SK-N-SH treated with all-trans-retinoic acid at 6 μM for 48 hours (cell line): ENCODE results near the gene ARHGEF3.
A peak's percentile ranks its signal among the peaks of the same experiment; 100 is the strongest.

Source experiments
- ATAC-seq: fragments of 200-7000 bp; cut with Tn5 transposase; 3 replicates; pipeline ENCODE4 v1.9.1; 2020; ENCODE audit warnings: mild to moderate bottlenecking, moderate library complexity
- CSDC2 ChIP-seq: fragments of 250-450 bp; sonication (Bioruptor Pico); IDR thresholded peaks from 2 replicates; pipeline ENCODE4 v1.5.0; 2020; ENCODE audit warnings: mild to moderate bottlenecking, moderate library complexity
- ESRRG ChIP-seq: fragments of 250-450 bp; sonication (Bioruptor Pico); IDR thresholded peaks from 2 replicates; pipeline ENCODE4 v1.6.1; 2021; ENCODE audit warnings: mild to moderate bottlenecking
- GLIS3 ChIP-seq: fragments of 250-450 bp; sonication (Bioruptor Pico); IDR thresholded peaks from 2 replicates; pipeline ENCODE4 v1.5.0; 2020; ENCODE audit warnings: mild to moderate bottlenecking, moderate library complexity
- ISL1 ChIP-seq: fragments of 250-450 bp; sonication (Bioruptor Pico); IDR thresholded peaks from 2 replicates; pipeline ENCODE4 v2.1.2; 2022; ENCODE audit warnings: mild to moderate bottlenecking, moderate library complexity
- OSR1 ChIP-seq: fragments of 250-450 bp; sonication (Bioruptor Pico); IDR thresholded peaks from 2 replicates; pipeline ENCODE4 v1.8.0; 2022; ENCODE audit warnings: moderate library complexity, mild to moderate bottlenecking, inconsistent platforms
- PPARA ChIP-seq: fragments of 250-450 bp; sonication (Bioruptor Pico); IDR thresholded peaks from 2 replicates; pipeline ENCODE4 v1.5.0; 2020; ENCODE audit warnings: mild to moderate bottlenecking, borderline replicate concordance
- RARB ChIP-seq: fragments of 250-450 bp; sonication (Bioruptor Pico); IDR thresholded peaks from 2 replicates; pipeline ENCODE4 v1.8.0; 2021; ENCODE audit warnings: mild to moderate bottlenecking, moderate library complexity
- SNAI2 ChIP-seq: fragments of 250-450 bp; sonication (Bioruptor Pico); IDR thresholded peaks from 2 replicates; pipeline ENCODE4 v1.5.0; 2020; ENCODE audit warnings: mild to moderate bottlenecking, moderate library complexity
- TCF4 ChIP-seq: fragments of 250-450 bp; sonication (Bioruptor Pico); IDR thresholded peaks from 2 replicates; pipeline ENCODE4 v1.8.0; 2021; ENCODE audit warnings: mild to moderate bottlenecking, moderate library complexity, borderline replicate concordance
- ZFP3 ChIP-seq: fragments of 250-450 bp; sonication (Bioruptor Pico); IDR thresholded peaks from 2 replicates; pipeline ENCODE4 v1.5.0; 2020; ENCODE audit warnings: mild to moderate bottlenecking, moderate library complexity
- ZFP30 ChIP-seq: fragments of 450-650 bp; formaldehyde crosslinking; IDR thresholded peaks from 2 replicates; pipeline ENCODE4 v1.5.0; 2022; ENCODE audit warnings: mild to moderate bottlenecking, moderate library complexity
- ZNF565 ChIP-seq: fragments of 450-650 bp; formaldehyde crosslinking; conservative IDR thresholded peaks from 2 replicates; pipeline ENCODE4 v1.5.0; 2020; ENCODE audit warnings: low read depth, mild to moderate bottlenecking, moderate library complexity
- ZNF70 ChIP-seq: fragments of 450-650 bp; formaldehyde crosslinking; IDR thresholded peaks from 2 replicates; pipeline ENCODE4 v1.5.0; 2020; ENCODE audit warnings: mild to moderate bottlenecking, moderate library complexity
- ZNF8 ChIP-seq: fragments of 450-650 bp; formaldehyde crosslinking; IDR thresholded peaks from 2 replicates; pipeline ENCODE4 v1.5.0; 2020; ENCODE audit warnings: mild to moderate bottlenecking, moderate library complexity
- TF ChIP-seq, protein P1 (sequence below): fragments of 250-450 bp; sonication (Bioruptor Pico); IDR thresholded peaks from 2 replicates; pipeline ENCODE4 v1.8.0; 2021; ENCODE audit warnings: low read depth, mild to moderate bottlenecking, moderate library complexity, borderline replicate concordance
- TF ChIP-seq, protein P2 (sequence below): fragments of 250-450 bp; sonication (Bioruptor Pico); IDR thresholded peaks from 2 replicates; pipeline ENCODE4 v1.5.1; 2021; ENCODE audit warnings: mild to moderate bottlenecking, moderate library complexity
- TF ChIP-seq, protein P3 (sequence below): fragments of 250-450 bp; sonication (Bioruptor Pico); IDR thresholded peaks from 2 replicates; pipeline ENCODE4 v1.5.0; 2020; ENCODE audit warnings: mild to moderate bottlenecking, moderate library complexity
- TF ChIP-seq, protein P4 (sequence below): fragments of 250-450 bp; sonication (Bioruptor Pico); IDR thresholded peaks from 2 replicates; pipeline ENCODE4 v1.5.1; 2020; ENCODE audit warnings: low read depth, mild to moderate bottlenecking, moderate library complexity

The ARHGEF3 gene

DNA sequence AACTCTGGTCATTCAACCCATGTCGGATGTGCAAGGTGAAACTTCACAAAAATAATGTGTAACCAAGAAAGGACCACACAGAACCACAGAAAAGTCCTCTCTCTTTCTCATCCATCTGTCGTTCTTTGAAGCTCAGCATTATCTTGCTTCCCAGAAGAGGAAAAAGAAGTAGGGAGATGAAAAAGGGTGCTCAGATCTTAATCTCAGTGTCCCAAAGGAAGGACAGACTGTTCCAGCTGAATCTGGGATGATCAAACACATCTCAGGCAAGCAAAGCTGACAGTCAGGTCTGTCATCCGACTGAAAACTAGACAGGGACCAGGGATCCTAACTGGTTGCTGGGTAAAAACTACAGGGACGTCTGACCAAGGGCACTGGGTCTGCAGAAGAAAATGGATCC is 16.2 kb downstream of the ARHGEF3 start:
- no peak for ATAC-seq
- TF ChIP-seq, protein P1, sequence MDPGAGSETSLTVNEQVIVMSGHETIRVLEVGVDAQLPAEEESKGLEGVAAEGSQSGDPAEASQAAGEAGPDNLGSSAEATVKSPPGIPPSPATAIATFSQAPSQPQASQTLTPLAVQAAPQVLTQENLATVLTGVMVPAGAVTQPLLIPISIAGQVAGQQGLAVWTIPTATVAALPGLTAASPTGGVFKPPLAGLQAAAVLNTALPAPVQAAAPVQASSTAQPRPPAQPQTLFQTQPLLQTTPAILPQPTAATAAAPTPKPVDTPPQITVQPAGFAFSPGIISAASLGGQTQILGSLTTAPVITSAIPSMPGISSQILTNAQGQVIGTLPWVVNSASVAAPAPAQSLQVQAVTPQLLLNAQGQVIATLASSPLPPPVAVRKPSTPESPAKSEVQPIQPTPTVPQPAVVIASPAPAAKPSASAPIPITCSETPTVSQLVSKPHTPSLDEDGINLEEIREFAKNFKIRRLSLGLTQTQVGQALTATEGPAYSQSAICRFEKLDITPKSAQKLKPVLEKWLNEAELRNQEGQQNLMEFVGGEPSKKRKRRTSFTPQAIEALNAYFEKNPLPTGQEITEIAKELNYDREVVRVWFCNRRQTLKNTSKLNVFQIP, result no peak
- no peak for TF ChIP-seq SNAI2 (CRISPR knock-in tag)
- TF ChIP-seq, protein P2, sequence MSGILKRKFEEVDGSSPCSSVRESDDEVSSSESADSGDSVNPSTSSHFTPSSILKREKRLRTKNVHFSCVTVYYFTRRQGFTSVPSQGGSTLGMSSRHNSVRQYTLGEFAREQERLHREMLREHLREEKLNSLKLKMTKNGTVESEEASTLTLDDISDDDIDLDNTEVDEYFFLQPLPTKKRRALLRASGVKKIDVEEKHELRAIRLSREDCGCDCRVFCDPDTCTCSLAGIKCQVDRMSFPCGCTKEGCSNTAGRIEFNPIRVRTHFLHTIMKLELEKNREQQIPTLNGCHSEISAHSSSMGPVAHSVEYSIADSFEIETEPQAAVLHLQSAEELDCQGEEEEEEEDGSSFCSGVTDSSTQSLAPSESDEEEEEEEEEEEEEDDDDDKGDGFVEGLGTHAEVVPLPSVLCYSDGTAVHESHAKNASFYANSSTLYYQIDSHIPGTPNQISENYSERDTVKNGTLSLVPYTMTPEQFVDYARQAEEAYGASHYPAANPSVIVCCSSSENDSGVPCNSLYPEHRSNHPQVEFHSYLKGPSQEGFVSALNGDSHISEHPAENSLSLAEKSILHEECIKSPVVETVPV (CRISPR knock-in tag), result no peak
- no peak for TF ChIP-seq ESRRG (CRISPR knock-in tag)
- no peak for TF ChIP-seq ZNF8 (CRISPR knock-in tag)
- TF ChIP-seq, protein P3, sequence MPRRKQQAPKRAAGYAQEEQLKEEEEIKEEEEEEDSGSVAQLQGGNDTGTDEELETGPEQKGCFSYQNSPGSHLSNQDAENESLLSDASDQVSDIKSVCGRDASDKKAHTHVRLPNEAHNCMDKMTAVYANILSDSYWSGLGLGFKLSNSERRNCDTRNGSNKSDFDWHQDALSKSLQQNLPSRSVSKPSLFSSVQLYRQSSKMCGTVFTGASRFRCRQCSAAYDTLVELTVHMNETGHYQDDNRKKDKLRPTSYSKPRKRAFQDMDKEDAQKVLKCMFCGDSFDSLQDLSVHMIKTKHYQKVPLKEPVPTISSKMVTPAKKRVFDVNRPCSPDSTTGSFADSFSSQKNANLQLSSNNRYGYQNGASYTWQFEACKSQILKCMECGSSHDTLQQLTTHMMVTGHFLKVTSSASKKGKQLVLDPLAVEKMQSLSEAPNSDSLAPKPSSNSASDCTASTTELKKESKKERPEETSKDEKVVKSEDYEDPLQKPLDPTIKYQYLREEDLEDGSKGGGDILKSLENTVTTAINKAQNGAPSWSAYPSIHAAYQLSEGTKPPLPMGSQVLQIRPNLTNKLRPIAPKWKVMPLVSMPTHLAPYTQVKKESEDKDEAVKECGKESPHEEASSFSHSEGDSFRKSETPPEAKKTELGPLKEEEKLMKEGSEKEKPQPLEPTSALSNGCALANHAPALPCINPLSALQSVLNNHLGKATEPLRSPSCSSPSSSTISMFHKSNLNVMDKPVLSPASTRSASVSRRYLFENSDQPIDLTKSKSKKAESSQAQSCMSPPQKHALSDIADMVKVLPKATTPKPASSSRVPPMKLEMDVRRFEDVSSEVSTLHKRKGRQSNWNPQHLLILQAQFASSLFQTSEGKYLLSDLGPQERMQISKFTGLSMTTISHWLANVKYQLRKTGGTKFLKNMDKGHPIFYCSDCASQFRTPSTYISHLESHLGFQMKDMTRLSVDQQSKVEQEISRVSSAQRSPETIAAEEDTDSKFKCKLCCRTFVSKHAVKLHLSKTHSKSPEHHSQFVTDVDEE (CRISPR knock-in tag), result no peak
- TF ChIP-seq ZFP30, result no peak
- TF ChIP-seq ZNF565 (CRISPR knock-in tag), result no peak
- TF ChIP-seq, all 23 proteins: peak for 0

DNA sequence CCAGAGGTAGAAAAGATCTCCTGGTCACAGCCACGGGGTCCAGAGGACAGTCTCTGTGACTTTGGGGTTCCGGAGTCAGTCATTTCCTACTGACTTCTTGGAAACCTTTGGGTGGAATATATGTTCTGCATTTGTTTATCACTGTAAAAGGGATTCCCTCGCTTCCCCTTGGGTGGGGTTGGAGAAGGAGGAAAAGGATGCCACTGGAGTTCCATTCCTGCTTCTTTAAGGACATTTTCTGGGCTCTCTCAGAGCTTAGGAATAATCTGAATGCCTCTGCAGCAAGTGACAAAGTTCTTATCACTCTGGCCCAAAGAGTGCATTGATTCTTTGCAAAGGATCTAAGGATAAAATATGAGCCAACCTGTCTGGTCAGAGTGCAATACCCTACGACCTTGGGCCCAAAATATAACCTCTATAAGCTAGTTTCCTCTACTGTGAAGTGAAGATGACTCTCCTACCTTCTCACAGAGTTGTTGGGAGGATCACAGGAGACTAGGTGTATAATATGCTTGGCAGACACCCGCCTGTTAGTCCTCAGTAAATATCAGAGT is 17.2 kb downstream of the ARHGEF3 start:
- ATAC-seq, result no peak
- TF ChIP-seq, protein P1, result no peak
- TF ChIP-seq OSR1 (CRISPR knock-in tag) (no peak), RARB (no peak), PPARA (CRISPR knock-in tag) (no peak), ZFP3 (no peak), SNAI2 (CRISPR knock-in tag) (no peak), TCF4 (CRISPR knock-in tag) (no peak), ZNF565 (CRISPR knock-in tag) (no peak), ZNF70 (CRISPR knock-in tag) (no peak), ZFP30 (no peak), CSDC2 (no peak)

DNA sequence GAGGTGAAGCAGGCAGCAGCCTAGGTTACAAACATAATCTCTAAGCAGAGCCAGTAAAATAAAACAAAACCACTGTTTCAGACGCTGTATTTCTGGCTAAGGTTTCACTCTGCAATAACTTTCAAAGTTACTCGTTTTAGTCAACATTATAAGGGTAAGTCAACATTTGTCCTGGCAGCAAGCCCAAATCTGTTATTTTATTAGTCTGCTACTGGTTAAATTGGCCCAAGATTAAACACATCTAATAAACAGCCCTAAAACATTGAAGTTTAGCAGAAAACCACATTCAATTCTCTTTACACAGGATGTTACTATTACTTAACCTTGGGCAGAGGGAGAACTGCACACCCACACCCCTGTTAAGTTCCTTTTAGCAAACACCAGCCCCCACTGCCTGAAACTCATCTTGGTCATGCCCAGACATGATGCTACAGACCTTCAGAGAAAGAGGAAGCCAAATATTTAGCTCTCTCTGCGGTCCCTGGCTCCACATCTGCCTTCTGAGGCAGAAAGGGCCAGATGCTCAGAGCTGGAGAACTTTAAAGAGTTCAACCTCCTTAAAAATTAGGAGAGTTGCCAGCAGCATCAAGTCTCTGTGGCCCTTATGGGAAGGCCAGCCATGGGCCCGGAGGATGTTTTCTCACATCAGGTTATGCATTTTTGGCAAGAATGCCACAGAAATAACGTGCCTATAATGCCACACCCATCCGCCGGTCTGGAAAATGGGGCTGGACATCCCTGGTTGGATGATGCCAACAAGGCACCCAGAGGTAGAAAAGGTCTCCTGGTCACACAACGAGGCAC is 17.9 kb downstream of the ARHGEF3 start:
- ATAC-seq, result peak; percentile 79
- TF ChIP-seq GLIS3 (CRISPR knock-in tag), result no peak
- peak; percentile 13; the same call in 1 of the 2 replicates for TF ChIP-seq ISL1 (CRISPR knock-in tag)

DNA sequence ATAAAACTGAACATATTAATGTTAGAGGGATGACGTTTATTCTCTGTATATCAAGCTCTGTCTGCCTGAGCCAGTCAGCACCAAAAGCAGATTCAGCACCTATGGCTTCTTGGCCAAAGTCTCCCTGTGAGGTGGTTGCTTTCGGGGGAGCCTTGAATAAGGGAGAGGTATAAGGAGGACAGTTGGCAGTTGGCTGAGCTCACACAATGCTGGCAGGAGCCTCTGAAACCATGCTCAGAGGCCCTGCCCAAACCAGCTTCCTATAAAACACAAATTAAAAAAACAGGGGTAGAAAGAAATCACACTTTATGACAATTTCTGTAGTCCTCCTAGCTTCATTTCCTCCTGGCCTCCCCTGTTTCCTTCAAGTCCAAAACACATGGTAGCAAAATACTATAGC is 18.8 kb downstream of the ARHGEF3 start:
- no peak for ATAC-seq
- no peak for TF ChIP-seq ZFP30
- no peak for TF ChIP-seq ZNF70 (CRISPR knock-in tag)
- TF ChIP-seq RARB, result no peak
- no peak for TF ChIP-seq OSR1 (CRISPR knock-in tag)
- TF ChIP-seq ZNF565 (CRISPR knock-in tag), result no peak
- TF ChIP-seq, protein P3 (CRISPR knock-in tag), result no peak
- TF ChIP-seq TCF4 (CRISPR knock-in tag), result no peak
- TF ChIP-seq, protein P2 (CRISPR knock-in tag), result no peak
- no peak for TF ChIP-seq ISL1 (CRISPR knock-in tag)
- TF ChIP-seq, protein P4, sequence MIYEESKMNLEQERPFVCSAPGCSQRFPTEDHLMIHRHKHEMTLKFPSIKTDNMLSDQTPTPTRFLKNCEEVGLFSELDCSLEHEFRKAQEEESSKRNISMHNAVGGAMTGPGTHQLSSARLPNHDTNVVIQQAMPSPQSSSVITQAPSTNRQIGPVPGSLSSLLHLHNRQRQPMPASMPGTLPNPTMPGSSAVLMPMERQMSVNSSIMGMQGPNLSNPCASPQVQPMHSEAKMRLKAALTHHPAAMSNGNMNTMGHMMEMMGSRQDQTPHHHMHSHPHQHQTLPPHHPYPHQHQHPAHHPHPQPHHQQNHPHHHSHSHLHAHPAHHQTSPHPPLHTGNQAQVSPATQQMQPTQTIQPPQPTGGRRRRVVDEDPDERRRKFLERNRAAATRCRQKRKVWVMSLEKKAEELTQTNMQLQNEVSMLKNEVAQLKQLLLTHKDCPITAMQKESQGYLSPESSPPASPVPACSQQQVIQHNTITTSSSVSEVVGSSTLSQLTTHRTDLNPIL (CRISPR knock-in tag), result no peak
- TF ChIP-seq GLIS3 (CRISPR knock-in tag), result no peak
- TF ChIP-seq ZNF8 (CRISPR knock-in tag), result no peak
- TF ChIP-seq, protein P1, result no peak
